Measurements from ENCODE around the gene KIR3DL2.

DNA sequence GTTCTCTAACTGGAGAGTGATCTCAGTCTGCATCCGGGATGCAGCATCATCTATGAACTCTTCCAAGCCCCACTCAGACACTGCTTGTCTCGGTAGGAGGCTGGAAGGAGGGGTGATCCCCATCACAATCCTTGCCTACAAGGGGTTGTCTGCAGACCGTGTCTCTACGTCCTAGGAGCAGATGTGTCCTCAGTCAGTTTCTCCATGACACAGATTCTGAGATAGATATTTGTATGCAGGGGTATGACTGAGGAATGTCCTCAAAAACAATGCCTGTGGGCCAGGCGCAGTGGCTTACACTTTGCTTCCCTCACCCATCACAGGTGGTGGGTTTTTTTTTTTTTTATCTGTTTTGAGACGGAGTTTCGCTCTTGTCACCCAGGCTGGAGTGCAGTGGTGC, 56.6 kb downstream of the KIR3DL2 start:
- TF ChIP-seq POLR2A (IDR thresholded peaks at IDR 0.05; ENCODE audit: low read depth, low read length), result no peak
- no peak for TF ChIP-seq POLR2AphosphoS5 (IDR thresholded peaks at IDR 0.05; ENCODE audit: low read depth, low read length)

Data from GM12891 (cell line).